GM21723 (cell line): ENCODE results near the gene ZC3H6.
A peak's percentile ranks its signal among the peaks of the same experiment; 100 is the strongest.
"Not testable (repeated sequence)": the region's sequence is repeated elsewhere in the genome, so short reads cannot be mapped to it uniquely, and the experiment has no call there.

Experiments
- ATAC-seq: cut with Tn5 transposase; IDR thresholded peaks from one replicate; pipeline ENCODE4 v1.9.1; 2021; ENCODE audit warnings: mild to moderate bottlenecking, moderate library complexity; ENCODE audit not compliant: unreplicated experiment

The ZC3H6 gene

DNA sequence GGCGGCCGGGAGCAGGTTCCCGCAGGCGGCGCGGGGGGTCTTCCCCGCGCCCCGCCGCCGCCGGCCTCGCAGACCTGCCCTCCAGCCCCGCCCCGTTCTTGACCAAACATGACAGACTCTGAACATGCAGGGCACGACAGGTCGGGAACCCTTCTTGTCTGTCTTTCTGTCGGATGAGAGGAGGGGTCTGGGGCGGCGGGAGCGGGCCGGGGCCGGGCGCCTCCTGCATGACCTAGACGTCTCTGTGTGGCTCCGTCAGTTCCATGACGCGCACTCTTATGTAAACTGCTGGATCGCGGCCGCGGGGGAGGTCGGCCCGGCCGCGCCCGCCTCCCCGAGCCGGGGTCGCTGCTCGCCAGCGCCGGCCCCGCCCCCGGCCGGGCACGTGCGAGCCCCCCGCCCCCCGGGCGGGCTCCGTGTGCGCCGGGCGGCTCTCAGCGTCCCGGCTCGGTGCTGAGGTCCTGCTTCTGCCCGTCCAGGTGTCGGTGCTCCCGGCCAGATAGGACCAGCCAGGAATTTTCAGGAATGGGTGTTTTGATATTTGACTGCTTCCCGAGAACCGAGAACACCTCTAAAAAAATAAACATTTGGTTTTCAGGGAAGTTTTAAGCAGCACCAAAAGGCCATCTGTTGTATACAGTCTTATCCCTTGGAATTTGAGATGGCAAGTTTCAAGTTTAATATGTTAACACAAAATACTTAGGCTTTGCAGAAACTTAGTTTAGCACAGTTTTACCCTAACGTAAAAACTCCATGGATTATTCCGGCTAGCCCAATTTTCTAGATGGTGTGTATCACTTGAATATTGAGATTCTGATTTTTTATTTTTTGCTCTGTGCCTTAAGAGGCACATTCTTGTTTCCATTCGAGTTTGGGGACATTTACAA lies 733 bp downstream of the ZC3H6 start:
- ATAC-seq = peak; percentile 65

- ATAC-seq = no peak
These were observed 1.6 kb downstream of the ZC3H6 start for GRCh38 chr2:112276954-112277353.

- ATAC-seq = no peak
These were observed 2.3 kb downstream of the ZC3H6 start for GRCh38 chr2:112277596-112278220.

DNA sequence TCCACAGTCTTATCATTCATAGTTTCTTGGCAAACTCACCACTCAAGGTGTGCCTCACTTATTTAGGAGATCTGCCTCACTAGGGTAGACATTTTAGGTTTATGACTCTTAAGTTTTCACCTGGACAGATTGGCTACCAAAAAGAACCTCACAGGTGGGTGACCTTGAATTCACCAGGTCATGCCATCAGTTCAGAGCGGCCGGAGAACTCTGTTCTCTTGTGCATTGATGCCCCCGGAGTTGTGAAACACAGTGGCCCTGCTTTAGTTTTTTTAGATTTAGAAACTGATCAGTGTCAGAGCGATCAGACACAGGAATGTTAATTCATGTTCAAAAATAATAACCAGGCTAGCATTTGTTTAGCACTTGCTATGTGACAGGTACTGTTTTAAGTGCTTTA lies 6.7 kb downstream of the ZC3H6 start:
- ATAC-seq = not testable (repeated sequence)

GRCh38 chr2:112283535-112283934 lies 8.1 kb downstream of the ZC3H6 start:
- ATAC-seq = not testable (repeated sequence)

DNA sequence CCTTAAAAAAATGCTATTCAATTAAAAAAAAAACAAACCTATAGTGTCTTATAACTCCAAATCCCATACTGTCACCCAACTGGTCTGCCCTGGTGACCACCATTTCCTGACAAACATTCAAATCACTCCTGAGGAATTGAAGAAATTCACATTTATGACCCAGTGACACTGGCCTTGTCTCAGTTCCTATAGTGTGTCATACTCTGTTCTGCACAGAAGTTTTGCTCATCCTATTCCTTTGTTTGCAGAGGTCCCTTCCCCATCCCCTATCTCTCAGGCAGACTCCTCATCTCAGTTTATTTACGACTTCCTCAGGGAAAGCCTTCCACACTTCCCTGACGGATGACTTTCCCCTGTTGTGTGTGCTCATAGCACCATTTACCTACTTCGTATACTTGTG lies 14.7 kb downstream of the ZC3H6 start:
- ATAC-seq = no peak

GRCh38 chr2:112290648-112291047 lies 15.3 kb downstream of the ZC3H6 start:
- no peak for ATAC-seq

- no peak for ATAC-seq
These were observed 18.4 kb downstream of the ZC3H6 start for GRCh38 chr2:112293636-112294401.

- no peak for ATAC-seq
These were observed 20.1 kb downstream of the ZC3H6 start for GRCh38 chr2:112295407-112296078.

DNA sequence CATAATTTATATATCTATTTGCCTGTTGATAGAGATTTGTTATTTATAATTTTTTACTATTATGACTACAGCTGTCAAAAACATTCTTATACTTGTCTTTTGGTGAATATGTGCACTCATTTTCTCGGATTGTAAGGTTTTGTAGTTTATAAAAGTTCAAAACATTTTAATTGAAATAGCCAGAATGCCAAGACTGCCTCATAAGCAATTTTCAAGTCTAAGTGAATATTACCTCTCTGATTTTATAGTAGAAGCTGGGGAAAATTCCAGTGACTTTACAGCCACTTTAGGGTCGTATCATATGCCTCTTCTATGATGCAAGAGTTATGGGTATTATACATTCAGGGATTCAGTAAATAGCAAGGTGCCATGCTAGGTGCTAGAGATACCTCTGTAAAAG lies 21.0 kb downstream of the ZC3H6 start:
- no peak for ATAC-seq

DNA sequence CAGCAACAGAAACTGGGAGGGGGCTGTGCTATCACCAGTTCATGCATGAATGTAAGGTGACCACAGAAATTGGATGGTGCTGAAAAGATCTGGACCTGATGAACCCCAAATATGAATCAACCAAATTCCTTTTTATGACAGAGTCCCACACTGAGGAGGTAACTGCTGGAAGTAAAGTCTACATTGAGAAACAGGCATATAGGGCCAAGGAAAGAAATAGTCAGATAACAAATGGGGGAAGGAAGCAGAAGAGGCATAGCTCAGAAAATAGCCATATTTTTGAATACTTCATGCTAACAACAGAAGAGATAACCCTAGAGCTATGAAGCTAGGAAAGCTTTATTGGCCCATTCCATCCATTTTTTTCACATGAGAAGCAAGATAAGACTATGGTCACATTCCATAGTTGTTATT lies 25.8 kb downstream of the ZC3H6 start:
- ATAC-seq = no peak

GRCh38 chr2:112301973-112302372 lies 26.6 kb downstream of the ZC3H6 start:
- no peak for ATAC-seq

DNA sequence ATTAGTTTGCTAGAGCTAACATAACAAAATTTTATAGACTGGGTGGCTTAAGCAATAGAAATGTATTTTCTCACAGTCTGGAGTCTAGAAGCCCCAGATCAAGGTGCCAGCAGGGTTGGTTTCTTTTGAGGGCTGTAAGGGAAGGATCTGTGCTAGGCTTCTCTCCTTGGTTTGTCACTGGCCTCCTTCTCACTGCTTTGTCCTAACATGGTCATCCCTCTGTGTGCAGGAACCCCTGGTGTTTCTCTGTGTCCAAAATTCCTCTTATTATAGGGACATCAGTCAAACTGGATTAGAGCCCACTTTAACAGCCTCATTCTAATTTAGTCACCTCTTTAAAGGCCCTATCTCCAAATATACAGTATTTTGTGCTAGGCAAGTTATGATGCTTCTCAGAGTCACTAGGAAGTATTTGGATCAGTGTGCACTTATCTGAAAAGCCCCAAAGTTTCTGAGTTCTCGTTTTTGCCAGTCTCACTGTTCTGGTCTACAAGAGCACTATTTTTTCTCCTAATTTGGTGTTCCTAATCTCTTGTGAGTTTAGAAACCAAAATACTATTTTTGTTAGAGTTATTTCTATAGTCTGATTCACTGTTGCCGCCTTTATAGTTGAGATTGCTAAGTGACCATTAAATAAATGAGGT lies 29.0 kb downstream of the ZC3H6 start:
- ATAC-seq = no peak

- no peak for ATAC-seq
These were observed 29.7 kb downstream of the ZC3H6 start for GRCh38 chr2:112305132-112305531.

DNA sequence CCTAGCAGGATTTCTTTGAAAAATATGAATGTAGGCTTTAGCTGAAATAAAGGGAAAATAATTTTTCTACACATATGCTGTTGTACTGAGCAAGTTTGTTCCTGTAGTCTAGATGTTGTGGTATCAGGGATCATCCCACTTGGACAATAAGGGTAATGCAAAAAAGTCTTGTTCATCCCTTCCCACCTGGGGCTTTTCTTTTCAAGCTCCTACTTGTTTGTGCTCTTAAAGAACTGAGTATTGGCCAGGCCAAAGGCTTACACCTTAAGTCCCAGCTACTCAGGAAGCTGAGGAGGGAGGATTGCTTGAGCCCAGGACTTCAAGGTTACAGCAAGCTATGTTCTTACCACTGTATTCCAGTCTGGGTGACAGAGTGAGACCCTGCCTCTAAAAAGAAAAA lies 35.5 kb downstream of the ZC3H6 start:
- ATAC-seq = no peak

GRCh38 chr2:112311932-112312331 lies 36.5 kb downstream of the ZC3H6 start:
- no peak for ATAC-seq

DNA sequence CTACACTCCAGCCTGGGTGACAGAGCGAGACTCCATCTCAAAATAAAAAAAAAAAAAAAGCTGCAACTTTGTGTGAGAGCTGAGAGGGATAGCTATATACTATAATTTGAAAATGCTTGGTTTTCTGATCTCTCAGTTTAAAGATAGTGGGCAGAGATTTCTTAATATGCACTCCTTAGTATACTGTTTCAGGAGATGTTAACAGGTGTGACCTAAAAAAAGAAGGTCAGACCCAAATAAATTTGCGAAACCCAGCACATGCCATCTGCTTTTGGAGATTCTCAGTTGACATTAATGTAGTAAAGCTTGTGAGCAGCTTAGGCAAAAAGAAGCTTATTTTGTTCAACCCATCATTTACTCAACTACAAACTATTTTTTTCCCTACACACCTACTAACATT lies 37.4 kb downstream of the ZC3H6 start:
- ATAC-seq = no peak

DNA sequence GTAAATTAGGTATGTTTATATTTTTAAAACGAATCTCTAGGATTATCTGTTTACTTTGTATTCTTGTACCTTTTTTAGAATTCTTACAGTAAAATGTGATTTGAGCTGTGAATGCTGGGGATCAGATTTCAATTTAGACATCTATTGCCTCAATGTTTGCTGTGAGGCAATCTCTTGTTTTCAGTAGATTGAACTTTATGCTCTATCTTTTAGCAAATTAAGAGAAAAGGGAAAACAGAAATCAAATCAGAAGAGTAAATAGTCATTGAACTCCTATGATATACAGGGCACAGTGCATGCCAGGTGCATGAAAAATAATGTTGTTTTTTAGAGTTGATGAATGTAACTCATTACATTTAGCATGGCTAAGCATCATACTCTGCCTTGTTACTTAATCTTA lies 39.5 kb downstream of the ZC3H6 start:
- ATAC-seq = no peak

DNA sequence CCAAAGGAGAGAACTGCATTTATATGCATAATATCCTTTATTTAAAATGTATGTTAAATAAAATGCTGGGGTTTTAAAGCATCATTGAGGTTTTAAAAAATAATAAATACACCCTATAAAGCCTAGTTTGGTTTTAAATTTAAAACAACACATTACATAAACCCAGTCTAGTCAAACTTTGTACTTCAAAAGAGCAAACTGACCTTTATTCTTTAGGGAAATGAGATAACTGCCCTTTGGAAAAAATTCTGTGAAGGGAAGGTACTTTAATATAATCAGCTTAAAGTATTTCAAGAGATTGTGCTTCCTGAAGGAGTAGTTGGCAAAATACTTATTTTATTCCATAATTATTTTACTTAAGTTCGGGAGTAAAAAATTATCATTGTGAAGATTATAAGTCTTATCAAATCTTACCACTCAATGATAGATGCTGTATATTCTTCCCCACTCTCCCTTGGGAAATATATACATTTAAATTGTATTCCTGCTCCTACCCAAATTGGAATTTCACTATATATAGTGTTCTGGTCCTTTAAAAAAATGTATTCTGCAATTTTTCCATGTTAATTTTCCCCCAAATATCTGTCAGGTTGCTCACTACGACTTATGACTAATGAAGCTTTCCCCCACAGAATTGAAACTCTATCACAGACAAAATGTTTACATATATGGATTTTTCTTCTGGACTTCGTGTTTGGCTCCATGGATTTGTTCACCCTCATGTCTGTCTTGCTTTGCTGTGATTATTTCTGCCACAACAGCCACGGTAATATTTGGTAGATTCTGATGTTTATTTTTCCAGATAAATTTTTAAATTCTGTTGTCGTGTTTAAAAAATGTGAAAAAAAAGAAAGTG lies 42.1 kb downstream of the ZC3H6 start:
- no peak for ATAC-seq

DNA sequence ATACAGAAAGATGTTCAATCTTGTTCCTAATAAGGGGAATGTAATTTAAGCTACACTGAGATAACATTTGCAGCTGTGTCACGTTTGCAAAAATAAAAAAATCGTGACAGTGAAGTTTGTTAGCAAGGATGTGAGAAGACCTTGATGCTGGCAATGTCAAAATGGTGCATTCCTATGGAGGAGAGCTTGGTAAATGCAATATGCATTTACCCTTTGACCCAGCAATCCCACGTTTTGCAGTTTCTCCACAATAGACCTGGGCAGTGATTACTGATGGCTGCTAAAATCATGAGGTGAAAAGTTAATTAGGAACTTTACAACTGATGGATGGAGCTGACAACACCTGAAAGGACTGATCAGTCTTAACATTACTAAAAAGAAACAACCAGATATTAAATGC lies 43.1 kb downstream of the ZC3H6 start:
- no peak for ATAC-seq
